Gastrocnemius medialis (tissue), 4 donors: ENCODE results near the gene NUDT2. TPM values are rescaled to one million over a fixed set of nuclear protein-coding genes. Genes with fewer than 3 reads are reported as not detected.

Source experiments
- ATAC-seq, 2 donors: fragments of 150-250 bp; one replicate each; pipeline ENCODE4 v1.9.1; 2016
- DNase-seq, 2 donors: peaks; one replicate each; pipeline ENCODE4 v3.0.0-alpha.2; 2019
- H3K27ac ChIP-seq, 4 donors: fragments of 200-600 bp; sonication (generic); 1 replicate in 1 of 4; 2 replicates in 3 of 4; pipeline ENCODE4 v1.5.1; 2016 to 2018; ENCODE audit warnings: mild to moderate bottlenecking in 2 of 4, moderate library complexity in 1 of 4
- H3K27me3 ChIP-seq, 3 donors: fragments of 200-600 bp; sonication (generic) in 2 of 3; 1 replicate in 1 of 3; 2 replicates in 2 of 3; pipeline versions ENCODE4 v1.5.1 to v1.6.0; 2016 to 2019; ENCODE audit warnings: mild to moderate bottlenecking in 1 of 3, moderate library complexity in 1 of 3
- H3K36me3 ChIP-seq, 2 donors: fragments of 200-600 bp; sonication (generic) in 1 of 2; one replicate each; pipeline ENCODE4 v1.5.1; 2017 to 2018
- H3K4me1 ChIP-seq, 2 donors: fragments of 200-600 bp; sonication (generic) in 1 of 2; one replicate each; pipeline ENCODE4 v1.5.1; 2016 to 2017; ENCODE audit warnings: mild to moderate bottlenecking in 2 of 2
- H3K4me3 ChIP-seq, 4 donors: fragments of 200-600 bp; sonication (generic) in 3 of 4; 1 replicate in 1 of 4; 2 replicates in 3 of 4; pipeline ENCODE4 v1.5.1; 2016 to 2019; ENCODE audit warnings: mild to moderate bottlenecking in 2 of 4
- H3K9me3 ChIP-seq, 3 donors: fragments of 200-600 bp; sonication (generic) in 2 of 3; 1 replicate in 1 of 3; 2 replicates in 2 of 3; pipeline ENCODE4 v1.5.1; 2016 to 2019
- CTCF ChIP-seq, 5 experiments: fragments of 450-650 bp in 3 of 5; fragments of 200-600 bp in 2 of 5; sonication (generic) in 2 of 5; IDR thresholded peaks in 4 of 5; conservative IDR thresholded peaks in 1 of 5; 1 replicate in 4 of 5; 2 replicates in 1 of 5; pipeline ENCODE4 v1.5.1; 2016 to 2019; ENCODE audit warnings: antibody characterized with exemption in 5 of 5, mild to moderate bottlenecking in 3 of 5, moderate library complexity in 3 of 5
- POLR2A ChIP-seq, 2 donors: fragments of 450-650 bp; IDR thresholded peaks; one replicate each; pipeline ENCODE4 v1.6.1; 2017; ENCODE audit warnings: antibody characterized with exemption in 2 of 2, mild to moderate bottlenecking in 2 of 2, moderate library complexity in 2 of 2
- in situ Hi-C, 4 donors: fragments of 200-750 bp; cut with MboI; loops; one replicate each; pipeline versions ENCODE4 v1.15.0 to v1.8.0; 2017; ENCODE audit warnings: low sequenced_read_pairs in 4 of 4
- intact Hi-C: fragments of 100-400 bp; cut with DNase I; formaldehyde crosslinking; loops from one replicate; pipeline ENCODE4 v1.15.1; 2023; ENCODE audit warnings: low total_unique reads
- total RNA-seq, 4 donors: library from RNA; depleted of rRNA; stranded (reverse); fragments of >200 nt; gene quantifications; one replicate each; pipeline versions ENCODE4 v1.1.0 to v1.2.3, GENCODE V29; 2016

Gene NUDT2
- total RNA-seq: 10 to 100 TPM in 3 of 4 donors, 1 to 10 TPM in 1; 8.2 to 19.9 (median 16.1) TPM

- peak within 1 kb of the TSS; percentile 87 to 94 (median 91) for H3K27ac ChIP-seq
- peaks cover 19 to 21% of the 10 kb centered on the region in 2 donors for H3K4me1 ChIP-seq
- intact Hi-C loops (loop anchor here (2.0 kb wide), 2 partner anchors 72 to 262 kb away; no protein-coding TSS in a partner anchor), in situ Hi-C loops (loop anchor here in 1 of 4 donors (10.0 kb wide), 1 partner anchor 204 kb away; the partner anchor contains the start of gene DCAF12)
- H3K4me3 ChIP-seq: peak within 1 kb of the TSS; percentile 65 to 83 (median 76)
- no peaks in the 10 kb centered on the region for H3K36me3 ChIP-seq
- DNase-seq: peak; percentile 98 to 99
- ATAC-seq: peak; percentile 98
- peak; percentile 49 to 90 for TF ChIP-seq POLR2A (IDR thresholded peaks at IDR 0.05)
- peak in 1 of 5 experiments; percentile 8 for TF ChIP-seq CTCF (IDR thresholded peaks at IDR 0.05 in 4 of 5, conservative IDR thresholded peaks at IDR 0.05 in 1 of 5)
- no peaks in the 10 kb centered on the region for H3K9me3 ChIP-seq
- no peaks in the 10 kb centered on the region for H3K27me3 ChIP-seq
Measured at GRCh38 chr9:34328987-34329832, at the start of gene NUDT2, which contains the start of gene KIF24. Gene NUDT2 (plus strand): TSS chr9:34329569. CDS start chr9:34339040, 9,471 bp downstream. Gene KIF24 (minus strand): TSS chr9:34329268. CDS start chr9:34311346, 17,922 bp downstream.

DNA sequence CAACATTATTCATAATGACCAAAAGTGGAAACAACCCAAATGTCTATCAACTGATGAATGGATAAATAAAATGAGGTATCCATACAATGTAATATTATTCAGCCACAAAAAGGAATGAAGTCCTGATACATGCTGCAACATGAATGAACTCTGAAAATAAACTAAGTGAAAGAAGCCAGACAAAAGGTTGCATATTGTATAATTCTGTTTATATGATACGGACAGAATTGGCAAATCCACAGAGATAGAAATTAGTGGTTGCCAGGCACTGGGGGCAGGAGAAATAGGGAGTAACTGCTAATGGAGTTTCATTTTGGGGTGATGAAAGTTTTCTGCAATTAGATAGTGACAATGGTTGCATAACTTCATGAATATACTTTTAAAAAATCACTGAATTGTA lies 47.3 kb upstream of the NUDT2 start:
- no peaks in the 10 kb centered on the region for H3K27me3 ChIP-seq
- no peaks in the 10 kb centered on the region for H3K4me1 ChIP-seq
- no peaks in the 10 kb centered on the region for H3K36me3 ChIP-seq
- in situ Hi-C loops (no loop called here), intact Hi-C loops (no loop called here)
- no peaks in the 10 kb centered on the region for H3K9me3 ChIP-seq
- ATAC-seq: no peak
- no peak overlapping the region for H3K4me3 ChIP-seq
- TF ChIP-seq POLR2A (IDR thresholded peaks at IDR 0.05) (no peak), CTCF (IDR thresholded peaks at IDR 0.05 in 4 of 5, conservative IDR thresholded peaks at IDR 0.05 in 1 of 5) (no peak)
- H3K27ac ChIP-seq: no peak overlapping the region
- DNase-seq: no peak

- Histone ChIP-seq H3K4me1 (no peaks in the 10 kb centered on the region), H3K36me3 (no peaks in the 10 kb centered on the region), H3K9me3 (no peaks in the 10 kb centered on the region), H3K27ac (no peak overlapping the region), H3K27me3 (no peaks in the 10 kb centered on the region), H3K4me3 (no peak overlapping the region)
- no peak for ATAC-seq
- DNase-seq: no peak
- no peak for TF ChIP-seq POLR2A (IDR thresholded peaks at IDR 0.05)
- TF ChIP-seq CTCF (IDR thresholded peaks at IDR 0.05 in 4 of 5, conservative IDR thresholded peaks at IDR 0.05 in 1 of 5): no peak
- intact Hi-C loops: no loop called here
- in situ Hi-C loops: no loop called here
Measured at GRCh38 chr9:34289159-34289558, 40.2 kb upstream of the NUDT2 start.

DNA sequence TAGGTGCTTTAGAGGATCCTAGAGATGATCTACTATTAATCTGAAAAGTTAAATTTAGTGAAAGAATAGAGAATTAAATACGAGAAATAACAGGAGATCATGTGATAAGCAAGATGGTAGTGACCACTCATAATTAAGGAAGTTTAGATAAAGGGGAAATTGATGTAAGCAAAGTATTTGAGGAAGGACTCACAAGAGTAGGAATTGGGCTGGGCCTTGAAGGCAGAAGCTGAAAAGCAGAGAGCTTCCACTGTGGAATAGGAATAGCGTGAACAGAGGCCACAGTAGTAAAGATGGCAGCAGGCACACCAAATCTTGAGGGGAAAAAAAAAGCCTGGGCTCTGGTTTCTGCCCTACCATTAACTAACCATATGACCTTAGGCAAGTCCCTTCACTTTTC lies 38.3 kb upstream of the NUDT2 start:
- in situ Hi-C loops (no loop called here), intact Hi-C loops (no loop called here)
- Histone ChIP-seq H3K27ac (no peak overlapping the region), H3K27me3 (no peaks in the 10 kb centered on the region), H3K36me3 (no peaks in the 10 kb centered on the region), H3K4me3 (no peak overlapping the region), H3K9me3 (no peaks in the 10 kb centered on the region), H3K4me1 (no peaks in the 10 kb centered on the region)
- ATAC-seq (no peak), DNase-seq (no peak)
- TF ChIP-seq CTCF (IDR thresholded peaks at IDR 0.05 in 4 of 5, conservative IDR thresholded peaks at IDR 0.05 in 1 of 5) (no peak), POLR2A (IDR thresholded peaks at IDR 0.05) (no peak)
